Osteocyte (in vitro differentiated cells): Measurements from ENCODE around the gene ST3GAL3. TPM values are rescaled to one million over a fixed set of nuclear protein-coding genes. Genes with fewer than 3 reads are reported as not detected.

Experiments
- DNase-seq: peaks from one replicate; pipeline ENCODE4 v3.0.0; 2021; ENCODE audit warnings: mixed read lengths; ENCODE audit not compliant: unreplicated experiment; ENCODE audit errors: extremely low spot score
- H3K27ac Mint-ChIP-seq: one replicate; pipeline ENCODE4 v1.8.0; 2021; ENCODE audit warnings: mild to moderate bottlenecking, mixed read lengths; ENCODE audit not compliant: unreplicated experiment
- H3K27me3 Mint-ChIP-seq: one replicate; pipeline ENCODE4 v1.8.0; 2021; ENCODE audit warnings: mixed read lengths; ENCODE audit not compliant: unreplicated experiment
- H3K36me3 Mint-ChIP-seq: one replicate; pipeline ENCODE4 v1.8.0; 2021; ENCODE audit warnings: mixed read lengths; ENCODE audit not compliant: unreplicated experiment
- H3K4me1 Mint-ChIP-seq: one replicate; pipeline ENCODE4 v1.8.0; 2021; ENCODE audit warnings: mixed read lengths; ENCODE audit not compliant: unreplicated experiment
- H3K4me3 Mint-ChIP-seq: one replicate; pipeline ENCODE4 v1.8.0; 2021; ENCODE audit warnings: mild to moderate bottlenecking, moderate library complexity, mixed read lengths; ENCODE audit not compliant: unreplicated experiment
- H3K9me3 Mint-ChIP-seq: one replicate; pipeline ENCODE4 v1.8.0; 2021; ENCODE audit warnings: mixed read lengths; ENCODE audit not compliant: unreplicated experiment
- total RNA-seq: library from RNA; stranded (reverse); gene quantifications from 2 replicates; pipeline ENCODE4 v1.2.1, GENCODE V29; 2021
- TF ChIP-seq, protein P1 (sequence below): fragments of 200-600 bp; sonication (generic); IDR thresholded peaks from 2 replicates; pipeline ENCODE4 v1.5.0; 2021; ENCODE audit warnings: antibody characterized with exemption, mild to moderate bottlenecking, moderate library complexity

ST3GAL3 gene
- total RNA-seq, 1 donor from 2014 or later, result 26.4 TPM

DNA sequence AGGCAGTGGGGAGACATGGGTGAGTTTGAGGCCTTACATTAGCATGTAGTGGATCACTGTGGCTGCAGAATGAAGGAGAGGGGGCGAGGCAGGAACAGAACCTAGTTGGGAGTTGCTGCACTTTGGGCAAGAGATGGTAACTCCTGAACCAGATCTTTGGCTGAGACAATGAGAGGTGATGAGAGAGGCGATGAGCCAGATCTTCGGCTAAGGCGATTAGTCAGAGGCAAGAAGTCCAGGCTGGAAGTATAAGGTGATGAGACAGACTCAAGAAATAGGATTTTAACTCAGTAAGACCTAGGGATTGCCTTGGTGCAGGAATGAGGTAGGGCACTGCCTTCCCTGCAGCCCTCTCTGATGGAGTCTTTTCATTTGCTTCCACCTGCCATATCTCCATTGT lies 217.2 kb downstream of the ST3GAL3 start:
- Mint-ChIP-seq H3K27ac (no peak overlapping the region), H3K36me3 (peaks cover 18% of the 10 kb centered on the region), H3K4me3 (no peak overlapping the region), H3K4me1 (peaks cover 5% of the 10 kb centered on the region), H3K9me3 (no peaks in the 10 kb centered on the region), H3K27me3 (no peaks in the 10 kb centered on the region)
- DNase-seq, result no peak
- TF ChIP-seq, protein P1, sequence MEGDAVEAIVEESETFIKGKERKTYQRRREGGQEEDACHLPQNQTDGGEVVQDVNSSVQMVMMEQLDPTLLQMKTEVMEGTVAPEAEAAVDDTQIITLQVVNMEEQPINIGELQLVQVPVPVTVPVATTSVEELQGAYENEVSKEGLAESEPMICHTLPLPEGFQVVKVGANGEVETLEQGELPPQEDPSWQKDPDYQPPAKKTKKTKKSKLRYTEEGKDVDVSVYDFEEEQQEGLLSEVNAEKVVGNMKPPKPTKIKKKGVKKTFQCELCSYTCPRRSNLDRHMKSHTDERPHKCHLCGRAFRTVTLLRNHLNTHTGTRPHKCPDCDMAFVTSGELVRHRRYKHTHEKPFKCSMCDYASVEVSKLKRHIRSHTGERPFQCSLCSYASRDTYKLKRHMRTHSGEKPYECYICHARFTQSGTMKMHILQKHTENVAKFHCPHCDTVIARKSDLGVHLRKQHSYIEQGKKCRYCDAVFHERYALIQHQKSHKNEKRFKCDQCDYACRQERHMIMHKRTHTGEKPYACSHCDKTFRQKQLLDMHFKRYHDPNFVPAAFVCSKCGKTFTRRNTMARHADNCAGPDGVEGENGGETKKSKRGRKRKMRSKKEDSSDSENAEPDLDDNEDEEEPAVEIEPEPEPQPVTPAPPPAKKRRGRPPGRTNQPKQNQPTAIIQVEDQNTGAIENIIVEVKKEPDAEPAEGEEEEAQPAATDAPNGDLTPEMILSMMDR, result no peak

DNA sequence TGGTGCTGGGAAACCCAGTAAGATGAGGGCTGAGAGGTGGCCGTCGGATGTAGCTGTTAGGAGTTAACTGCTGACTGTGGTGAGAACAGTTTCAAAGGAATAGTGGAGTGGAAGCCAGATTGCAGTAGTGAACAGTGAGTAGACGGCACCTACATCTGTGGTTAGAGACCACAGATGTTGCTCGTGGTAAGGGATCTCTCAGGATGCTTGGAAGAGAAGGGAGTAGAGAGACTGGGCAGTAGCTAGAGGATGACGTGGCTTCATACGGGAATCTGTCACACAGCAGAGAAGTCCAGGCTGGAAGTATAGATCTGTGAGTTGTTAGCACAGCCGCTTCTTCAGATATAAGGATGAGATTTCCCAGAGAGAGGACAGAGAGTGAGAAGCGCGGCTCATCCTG lies 218.5 kb downstream of the ST3GAL3 start:
- TF ChIP-seq, protein P1, result no peak
- Mint-ChIP-seq H3K27me3 (no peaks in the 10 kb centered on the region), H3K4me1 (peaks cover 8% of the 10 kb centered on the region), H3K4me3 (no peak overlapping the region), H3K9me3 (no peaks in the 10 kb centered on the region), H3K36me3 (peaks cover 20% of the 10 kb centered on the region), H3K27ac (no peak overlapping the region)
- no peak for DNase-seq

DNA sequence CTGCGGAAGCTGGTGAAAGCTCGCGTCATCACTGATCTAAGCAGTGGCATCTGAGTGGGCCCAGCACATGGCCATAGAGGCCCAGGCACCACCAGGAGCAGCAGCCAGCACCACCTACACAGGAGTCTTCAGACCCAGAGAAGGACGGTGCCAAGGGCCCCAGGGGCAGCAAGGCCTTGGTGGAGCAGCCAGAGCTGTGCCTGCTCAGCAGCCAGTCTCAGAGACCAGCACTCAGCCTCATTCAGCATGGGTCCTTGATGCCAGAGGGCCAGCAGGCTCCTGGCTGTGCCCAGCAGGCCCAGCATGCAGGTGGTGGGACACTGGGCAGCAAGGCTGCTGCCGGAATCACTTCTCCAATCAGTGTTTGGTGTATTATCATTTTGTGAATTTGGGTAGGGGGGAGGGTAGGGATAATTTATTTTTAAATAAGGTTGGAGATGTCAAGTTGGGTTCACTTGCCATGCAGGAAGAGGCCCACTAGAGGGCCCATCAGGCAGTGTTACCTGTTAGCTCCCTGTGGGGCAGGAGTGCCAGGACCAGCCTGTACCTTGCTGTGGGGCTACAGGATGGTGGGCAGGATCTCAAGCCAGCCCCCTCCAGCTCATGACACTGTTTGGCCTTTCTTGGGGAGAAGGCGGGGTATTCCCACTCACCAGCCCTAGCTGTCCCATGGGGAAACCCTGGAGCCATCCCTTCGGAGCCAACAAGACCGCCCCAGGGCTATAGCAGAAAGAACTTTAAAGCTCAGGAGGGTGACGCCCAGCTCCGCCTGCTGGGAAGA lies 223.0 kb downstream of the ST3GAL3 start:
- Mint-ChIP-seq H3K9me3 (no peaks in the 10 kb centered on the region), H3K36me3 (peaks cover 12% of the 10 kb centered on the region), H3K4me3 (no peak overlapping the region), H3K27ac (peak overlapping the region; percentile 65), H3K27me3 (no peaks in the 10 kb centered on the region), H3K4me1 (peaks cover 24% of the 10 kb centered on the region)
- DNase-seq, result no peak
- TF ChIP-seq, protein P1, result peak; percentile 30

DNA sequence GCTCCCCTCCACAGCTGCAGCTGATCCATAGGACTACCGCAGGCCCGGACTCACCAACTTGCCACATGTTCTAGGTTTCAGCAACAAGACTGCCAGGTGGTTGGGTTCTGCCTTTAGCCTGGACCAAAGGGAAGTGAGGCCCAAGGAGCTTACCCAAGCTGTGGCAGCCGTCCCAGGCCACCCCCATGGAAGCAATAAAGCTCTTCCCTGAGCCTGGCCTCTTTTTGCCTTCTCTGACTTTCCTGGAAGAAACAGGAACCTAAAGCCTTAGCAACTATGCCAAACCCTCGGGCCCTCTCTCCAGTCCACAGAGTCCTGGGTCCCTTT lies 223.6 kb downstream of the ST3GAL3 start:
- Mint-ChIP-seq H3K4me1 (peaks cover 24% of the 10 kb centered on the region), H3K27ac (no peak overlapping the region), H3K36me3 (peaks cover 8% of the 10 kb centered on the region), H3K27me3 (no peaks in the 10 kb centered on the region), H3K9me3 (no peaks in the 10 kb centered on the region), H3K4me3 (no peak overlapping the region)
- TF ChIP-seq, protein P1, result no peak
- DNase-seq, result no peak

DNA sequence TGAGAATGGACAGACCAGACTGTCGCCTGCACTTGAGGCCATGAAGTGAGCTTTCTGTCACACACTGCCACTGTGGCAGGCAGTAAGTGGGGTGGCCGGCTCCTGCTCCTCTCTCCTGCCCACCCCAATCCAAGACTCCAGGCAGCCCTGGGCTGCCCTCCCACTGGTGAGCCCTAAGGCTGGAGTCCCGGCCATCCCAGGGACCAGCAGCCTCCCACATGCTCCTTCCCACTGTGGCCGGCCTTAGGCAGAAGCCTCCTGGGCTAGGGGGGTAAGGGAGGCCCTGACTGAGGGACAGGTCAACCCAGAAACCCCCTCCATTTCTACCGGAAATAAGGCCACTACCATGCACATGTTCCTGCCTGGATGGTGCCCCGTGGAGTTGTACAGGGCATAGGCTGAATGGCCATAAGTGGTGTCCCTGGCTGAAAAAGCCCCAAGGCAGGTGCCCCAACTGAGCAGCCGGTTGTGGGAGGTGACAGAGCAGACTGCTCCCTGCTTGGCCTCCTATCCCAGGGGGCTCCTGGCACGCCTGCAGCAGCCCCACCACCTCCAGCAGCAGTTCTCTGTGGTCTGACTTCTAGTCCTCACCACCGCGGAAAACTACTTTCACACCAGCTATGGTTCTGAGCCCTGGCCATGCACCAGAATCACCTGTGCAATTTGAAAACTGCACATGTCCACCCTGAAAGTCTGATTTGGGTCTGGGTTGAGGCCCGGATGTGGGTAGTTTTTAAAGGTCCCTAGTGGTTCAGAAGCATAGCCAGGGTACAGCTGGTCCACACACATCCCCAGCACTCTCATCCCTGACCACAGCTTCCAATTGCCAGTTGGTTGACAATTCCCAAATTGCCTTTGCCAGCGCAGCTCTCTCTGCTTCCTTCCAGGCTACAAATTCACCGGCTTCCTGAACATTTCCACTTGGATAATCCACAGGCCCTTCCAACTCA lies 224.7 kb downstream of the ST3GAL3 start:
- TF ChIP-seq, protein P1, result no peak
- H3K27ac Mint-ChIP-seq, result no peak overlapping the region

More for the DNA sequence above, 224.7 kb downstream of the ST3GAL3 start:
- Mint-ChIP-seq H3K4me1 (peaks cover 27% of the 10 kb centered on the region), H3K27me3 (no peaks in the 10 kb centered on the region), H3K36me3 (peaks cover 4% of the 10 kb centered on the region), H3K9me3 (no peaks in the 10 kb centered on the region), H3K4me3 (peak overlapping the region; percentile 67)
- DNase-seq, result no peak
